Activated naive CD8-positive, alpha-beta T cell treated with anti-CD3 and anti-CD28 coated beads, Interleukin-2, amount 50 U/mL, for 24 hours (primary cell): ENCODE data around the gene LRRC71.
"Not testable (repeated sequence)": the region's sequence is repeated elsewhere in the genome, so short reads cannot be mapped to it uniquely, and the experiment has no call there.

Experiments used
- ATAC-seq: fragments of 150-1000 bp; cut with Tn5 transposase; one replicate; pipeline ENCODE4 v1.10.0; 2021
- DNase-seq: peaks from one replicate; pipeline ENCODE4 v3.0.0; 2021
- H3K27ac Mint-ChIP-seq: one replicate; pipeline ENCODE4 v1.8.0; 2021; ENCODE audit warnings: mild to moderate bottlenecking, mixed read lengths
- H3K27me3 Mint-ChIP-seq: one replicate; pipeline ENCODE4 v1.8.0; 2021; ENCODE audit warnings: mixed read lengths
- H3K36me3 Mint-ChIP-seq: one replicate; pipeline ENCODE4 v1.8.0; 2021; ENCODE audit warnings: low read depth, mixed read lengths
- H3K4me1 Mint-ChIP-seq: one replicate; pipeline ENCODE4 v1.8.0; 2021; ENCODE audit warnings: mixed read lengths
- H3K4me3 Mint-ChIP-seq: one replicate; pipeline ENCODE4 v1.8.0; 2021; ENCODE audit warnings: mild to moderate bottlenecking, moderate library complexity, mixed read lengths
- H3K9me3 Mint-ChIP-seq: one replicate; pipeline ENCODE4 v1.8.0; 2021; ENCODE audit warnings: mixed read lengths

Gene LRRC71

DNA sequence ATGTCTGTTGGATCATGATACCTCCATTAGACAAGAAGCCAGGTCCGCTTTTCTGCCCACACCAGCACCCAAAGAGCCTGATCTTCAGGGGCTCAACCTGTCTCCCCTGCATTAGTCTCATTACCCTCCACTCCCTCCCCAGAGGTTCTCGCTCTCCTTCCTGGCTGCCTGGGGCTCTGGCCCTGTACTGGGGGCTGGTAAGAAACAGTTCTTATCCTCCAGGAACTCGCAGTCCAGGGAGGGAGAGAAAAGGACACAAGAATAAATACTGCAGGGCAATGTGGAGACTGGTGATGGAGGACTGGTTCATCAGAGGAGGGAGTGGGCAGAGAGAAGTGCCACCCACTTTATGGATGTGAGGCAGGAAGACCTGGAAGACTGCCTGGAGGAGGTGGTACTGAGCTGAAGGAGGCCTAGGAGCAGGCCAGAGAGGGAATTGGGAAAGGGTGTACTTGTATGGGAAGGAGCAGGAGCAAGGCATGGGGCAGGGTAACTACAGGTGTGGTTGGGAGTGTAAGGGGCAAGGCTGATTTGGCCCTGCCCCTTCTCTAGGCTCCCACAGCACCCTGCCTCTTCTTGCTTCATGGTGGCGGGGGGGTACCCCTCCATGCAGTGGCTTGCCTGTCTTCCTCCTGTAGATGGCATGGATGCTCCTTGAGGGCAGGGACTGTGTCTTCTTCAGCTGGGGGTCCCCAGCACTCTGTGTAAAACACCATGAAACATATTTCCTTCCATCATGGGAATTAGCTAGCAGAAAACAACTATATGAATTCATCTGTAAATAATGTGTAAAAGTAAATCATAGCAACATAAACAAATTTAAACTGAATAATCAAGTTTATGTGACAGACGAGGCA lies 5.0 kb downstream of the LRRC71 start:
- Mint-ChIP-seq H3K4me1 (peaks cover 34% of the 10 kb centered on the region), H3K27me3 (peaks cover 86% of the 10 kb centered on the region), H3K4me3 (no peak overlapping the region), H3K36me3 (no peaks in the 10 kb centered on the region), H3K27ac (no peak overlapping the region), H3K9me3 (no peaks in the 10 kb centered on the region)
- DNase-seq (no peak), ATAC-seq (no peak)

DNA sequence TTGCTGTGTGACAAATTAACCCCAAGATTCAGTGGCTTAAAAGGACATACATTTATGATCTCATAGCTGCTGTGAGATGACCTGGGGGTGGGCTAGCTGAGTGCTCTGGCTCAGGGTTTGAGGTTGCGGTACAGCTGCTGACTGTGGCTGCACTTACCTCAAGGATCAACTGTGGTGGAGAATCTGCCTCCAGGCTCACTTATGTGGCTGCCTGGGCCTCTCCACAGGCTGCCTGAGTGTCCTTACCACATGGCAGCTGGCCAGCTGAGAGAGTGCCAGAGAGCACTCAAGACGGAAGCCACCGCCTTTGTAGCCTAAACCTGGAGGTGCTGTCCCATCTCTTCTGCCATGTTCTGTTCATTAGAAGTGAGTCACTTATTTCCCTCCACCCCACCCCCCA lies 5.7 kb downstream of the LRRC71 start:
- DNase-seq = peak; percentile 76
- H3K36me3 Mint-ChIP-seq = no peaks in the 10 kb centered on the region
- H3K27me3 Mint-ChIP-seq = peaks cover 85% of the 10 kb centered on the region

DNA sequence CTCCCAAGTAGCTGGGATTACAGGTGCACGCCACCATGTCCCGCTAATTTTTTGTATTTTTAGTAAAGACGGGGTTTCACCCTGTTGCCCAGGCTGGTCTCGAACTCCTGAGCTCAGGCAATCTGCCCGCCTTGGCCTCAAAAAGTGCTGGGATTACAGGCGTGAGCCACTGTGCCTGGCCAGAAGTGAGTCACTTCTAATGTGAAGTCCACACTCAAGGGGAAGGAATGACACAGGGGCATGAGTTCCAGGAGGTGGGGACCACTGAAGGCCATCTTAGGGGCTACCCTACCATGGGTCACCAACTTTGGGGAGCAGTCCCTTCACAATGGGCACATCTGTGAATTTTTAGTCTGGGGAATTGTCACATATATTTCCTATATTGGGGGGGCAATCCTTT lies 6.3 kb downstream of the LRRC71 start:
- not testable (repeated sequence) for ATAC-seq, H3K27ac Mint-ChIP-seq, H3K36me3 Mint-ChIP-seq, H3K4me3 Mint-ChIP-seq, DNase-seq, H3K9me3 Mint-ChIP-seq
- Mint-ChIP-seq H3K27me3 (peaks cover 84% of the 10 kb centered on the region), H3K4me1 (peaks cover 38% of the 10 kb centered on the region)

More for the DNA sequence above, 5.7 kb downstream of the LRRC71 start:
- Mint-ChIP-seq H3K9me3 (no peaks in the 10 kb centered on the region), H3K4me3 (no peak overlapping the region), H3K4me1 (peaks cover 34% of the 10 kb centered on the region), H3K27ac (peak overlapping the region; percentile 87)
- peak; percentile 87 for ATAC-seq

DNA sequence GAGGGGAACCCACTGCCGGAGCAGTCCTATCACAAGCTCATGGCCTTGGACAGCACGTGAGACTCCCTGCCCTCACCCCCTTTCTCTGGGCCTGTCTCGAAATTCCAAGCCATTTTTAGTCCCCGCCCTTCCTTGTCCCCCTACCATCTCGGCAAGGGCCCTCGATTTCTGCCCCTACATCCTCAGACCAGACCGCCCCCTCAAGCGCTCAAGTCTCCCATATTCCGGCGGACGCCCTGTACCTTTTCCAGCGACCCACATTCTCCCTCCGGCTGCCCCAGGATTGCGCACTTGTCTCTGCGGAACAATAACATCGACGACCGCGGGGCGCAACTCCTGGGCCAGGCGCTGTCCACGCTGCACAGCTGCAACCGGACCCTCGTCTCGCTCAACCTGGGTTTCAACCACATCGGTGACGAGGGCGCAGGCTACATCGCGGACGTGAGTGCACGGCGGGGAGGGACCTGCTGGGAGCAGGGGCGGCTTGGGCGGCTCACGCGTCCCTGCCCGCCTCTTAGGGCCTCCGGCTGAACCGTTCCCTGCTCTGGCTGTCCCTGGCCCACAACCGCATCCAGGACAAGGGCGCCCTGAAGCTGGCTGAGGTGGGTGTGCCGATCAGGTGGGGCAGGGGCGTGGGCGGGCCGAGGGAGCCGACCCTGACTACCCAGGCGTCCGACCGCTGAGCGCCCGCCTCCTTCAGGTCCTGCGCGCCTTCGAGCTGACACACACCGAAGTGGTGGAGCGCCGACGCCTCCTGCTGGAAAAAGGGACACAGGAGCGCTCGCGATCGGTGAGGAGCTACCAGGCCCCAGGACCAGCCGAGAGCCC lies 7.0 kb downstream of the LRRC71 start:
- no peak overlapping the region for H3K4me3 Mint-ChIP-seq
- H3K36me3 Mint-ChIP-seq = no peaks in the 10 kb centered on the region
- peaks cover 77% of the 10 kb centered on the region for H3K27me3 Mint-ChIP-seq
- peak; percentile 80 for DNase-seq
- ATAC-seq = peak; percentile 45
- peaks cover 38% of the 10 kb centered on the region for H3K4me1 Mint-ChIP-seq
- H3K9me3 Mint-ChIP-seq = no peaks in the 10 kb centered on the region
- H3K27ac Mint-ChIP-seq = no peak overlapping the region

DNA sequence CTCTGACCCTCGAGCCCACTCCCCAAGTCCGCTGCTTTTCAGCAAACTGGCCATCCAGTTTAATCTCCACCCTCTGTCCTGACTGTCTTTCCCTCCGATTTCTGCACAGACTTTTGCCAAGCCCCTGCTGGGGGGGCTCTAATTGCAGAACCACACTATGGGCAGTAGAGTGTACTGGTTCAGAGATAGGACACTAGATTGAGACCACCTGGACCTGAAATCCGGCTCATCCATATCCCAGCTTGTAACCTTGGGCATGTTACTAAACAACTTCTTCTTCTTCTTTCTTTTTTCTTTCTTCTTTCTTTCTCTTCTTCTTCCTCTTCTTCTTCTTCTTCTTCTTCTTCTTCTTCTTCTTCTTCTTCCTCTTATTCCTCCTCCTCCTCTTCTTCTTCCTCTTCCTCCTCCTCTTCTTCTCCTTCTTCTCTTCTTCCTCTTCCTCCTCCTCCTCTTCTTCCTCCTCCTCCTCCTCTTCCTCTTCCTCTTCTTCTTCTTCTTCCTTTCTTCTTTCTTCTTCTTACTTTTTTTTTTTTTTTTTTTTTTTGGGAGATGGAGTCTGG lies 7.7 kb downstream of the LRRC71 start:
- Mint-ChIP-seq H3K4me3 (no peak overlapping the region), H3K36me3 (no peaks in the 10 kb centered on the region), H3K9me3 (no peaks in the 10 kb centered on the region), H3K27me3 (peaks cover 71% of the 10 kb centered on the region), H3K4me1 (peaks cover 38% of the 10 kb centered on the region), H3K27ac (no peak overlapping the region)
- no peak for DNase-seq
- no peak for ATAC-seq

DNA sequence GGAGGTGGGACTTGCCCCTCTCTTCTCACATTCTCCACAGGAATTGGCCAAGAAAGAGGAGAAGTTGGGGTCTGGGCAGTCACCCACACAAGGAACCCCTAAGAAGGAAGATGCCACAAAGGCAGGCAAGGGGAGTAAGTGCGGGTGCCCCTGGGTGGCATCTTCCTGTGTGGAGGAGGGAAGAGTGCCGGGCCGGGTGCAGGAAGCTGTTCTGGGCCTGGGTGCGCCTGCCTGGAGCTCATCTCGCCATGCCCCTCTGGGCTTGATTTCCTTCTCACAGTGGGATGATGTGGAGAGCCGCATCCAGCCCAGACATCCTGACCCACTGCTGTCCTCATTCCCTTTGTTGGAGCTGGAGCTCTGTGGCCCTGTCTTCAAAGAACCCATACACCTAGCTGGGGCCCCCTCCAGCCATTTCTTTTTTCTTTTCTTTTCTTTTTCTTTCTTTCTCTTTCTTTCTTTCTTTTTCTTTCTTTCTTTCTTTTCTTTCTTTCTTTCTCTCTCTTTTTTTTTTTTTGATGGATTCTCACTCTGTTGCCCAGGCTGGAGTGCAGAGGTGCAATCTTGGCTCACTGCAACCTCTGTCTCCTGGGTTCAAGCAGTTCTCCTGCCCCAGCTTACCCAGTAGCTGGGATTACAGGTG lies 9.3 kb downstream of the LRRC71 start:
- Mint-ChIP-seq H3K9me3 (no peaks in the 10 kb centered on the region), H3K36me3 (no peaks in the 10 kb centered on the region), H3K27me3 (peaks cover 59% of the 10 kb centered on the region), H3K4me1 (peaks cover 32% of the 10 kb centered on the region), H3K27ac (no peak overlapping the region), H3K4me3 (no peak overlapping the region)
- ATAC-seq (no peak), DNase-seq (no peak)

DNA sequence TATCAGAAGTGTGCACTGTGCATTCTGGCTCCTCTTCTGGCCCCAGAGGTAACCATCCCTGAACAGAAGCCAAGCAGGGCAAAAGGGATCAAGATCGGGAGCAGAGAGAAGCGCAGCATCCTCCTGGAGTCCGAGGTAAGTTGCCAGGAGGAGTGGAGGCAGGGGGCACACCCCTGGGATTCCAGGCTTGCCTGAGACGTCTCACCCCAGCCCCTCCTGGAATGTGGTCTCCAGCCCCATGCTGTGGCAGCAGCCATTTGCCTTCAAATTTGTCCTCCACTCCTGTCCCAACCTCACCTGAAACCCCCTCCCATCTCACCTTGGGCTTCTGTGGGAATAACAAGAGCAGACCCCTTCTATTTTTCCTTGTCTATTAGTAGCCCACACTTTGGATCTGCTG lies 10.1 kb downstream of the LRRC71 start:
- ATAC-seq (no peak), DNase-seq (no peak)
- peaks cover 28% of the 10 kb centered on the region for H3K4me1 Mint-ChIP-seq
- H3K36me3 Mint-ChIP-seq = no peaks in the 10 kb centered on the region
- peaks cover 52% of the 10 kb centered on the region for H3K27me3 Mint-ChIP-seq
- no peak overlapping the region for H3K4me3 Mint-ChIP-seq
- no peaks in the 10 kb centered on the region for H3K9me3 Mint-ChIP-seq
- H3K27ac Mint-ChIP-seq = no peak overlapping the region

DNA sequence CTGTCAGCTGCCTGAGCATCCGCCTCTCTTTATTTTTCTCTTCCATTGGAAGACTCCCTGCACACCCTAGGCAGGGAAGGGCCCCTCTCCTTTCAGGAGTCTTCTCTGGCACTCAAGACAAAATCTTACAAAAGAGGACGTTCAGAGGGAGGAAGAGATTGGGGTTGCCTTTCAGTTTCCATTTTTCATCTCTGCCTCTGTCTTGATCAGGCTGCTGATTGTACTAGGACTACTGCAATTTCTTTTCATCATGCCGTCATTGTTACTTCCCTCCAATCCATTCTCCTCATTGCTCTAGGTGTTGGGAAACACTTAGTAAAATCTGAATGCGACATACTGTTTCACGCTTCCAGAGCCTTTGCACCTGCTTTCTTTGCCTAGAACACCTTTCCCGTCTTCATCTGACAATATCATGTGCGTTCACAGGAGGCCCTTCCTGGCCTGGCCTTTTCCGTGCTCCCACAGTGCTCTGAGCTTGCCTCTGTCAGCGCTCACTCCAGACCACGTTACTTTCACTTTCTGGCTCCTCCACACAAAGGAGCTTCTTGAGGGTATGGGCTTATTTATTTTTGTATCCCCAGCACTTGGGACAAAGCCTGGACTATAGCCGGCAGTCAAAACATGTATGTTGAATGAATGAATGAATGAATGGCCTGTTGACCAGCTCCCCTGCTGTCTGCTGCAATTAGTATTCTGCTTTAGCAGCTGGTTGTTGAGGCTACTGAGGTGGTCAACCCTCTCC lies 10.9 kb downstream of the LRRC71 start:
- H3K4me3 Mint-ChIP-seq = no peak overlapping the region
- peaks cover 43% of the 10 kb centered on the region for H3K27me3 Mint-ChIP-seq
- DNase-seq = no peak
- no peaks in the 10 kb centered on the region for H3K9me3 Mint-ChIP-seq
- peaks cover 20% of the 10 kb centered on the region for H3K4me1 Mint-ChIP-seq
- H3K36me3 Mint-ChIP-seq = no peaks in the 10 kb centered on the region
- no peak overlapping the region for H3K27ac Mint-ChIP-seq
- ATAC-seq = no peak

DNA sequence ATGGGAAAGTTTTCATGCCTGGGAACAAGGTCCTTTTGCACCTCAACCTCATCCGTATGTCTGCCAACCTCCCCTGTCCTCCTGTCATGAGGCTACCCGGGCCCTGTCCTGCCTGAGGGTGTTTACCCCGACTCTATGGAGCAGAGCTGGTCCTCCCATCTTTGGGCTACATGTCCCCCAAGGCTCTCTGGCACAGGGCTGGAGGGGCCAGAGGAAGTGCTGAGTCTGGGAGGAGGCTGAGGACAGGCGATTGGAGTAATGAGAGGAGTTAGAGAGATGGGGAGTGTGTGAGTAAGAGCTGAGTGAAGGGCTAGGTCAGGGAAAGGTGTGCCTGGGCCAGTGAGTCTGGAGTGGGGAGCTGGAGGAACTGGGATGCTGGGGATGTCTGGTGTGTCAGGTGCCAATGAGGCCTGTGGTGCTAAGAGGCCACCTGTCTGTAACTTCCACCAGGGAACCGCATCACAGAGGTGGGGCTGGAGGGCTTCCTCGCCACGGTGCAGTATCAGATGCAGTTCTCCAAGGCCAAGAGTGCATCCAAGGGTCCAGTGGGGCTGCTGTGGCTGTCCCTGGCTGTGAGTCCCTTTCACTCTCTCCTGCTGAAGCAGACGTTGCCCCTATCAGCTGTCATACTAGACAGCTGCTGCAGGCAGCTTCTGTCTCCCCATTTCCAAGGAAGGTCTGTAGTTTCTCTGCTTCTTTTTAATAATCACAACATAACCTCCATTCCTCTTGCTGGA lies 11.7 kb downstream of the LRRC71 start:
- H3K4me1 Mint-ChIP-seq = peaks cover 12% of the 10 kb centered on the region
- no peaks in the 10 kb centered on the region for H3K9me3 Mint-ChIP-seq
- H3K27ac Mint-ChIP-seq = no peak overlapping the region
- no peak overlapping the region for H3K4me3 Mint-ChIP-seq
- no peak for DNase-seq
- peaks cover 37% of the 10 kb centered on the region for H3K27me3 Mint-ChIP-seq
- no peaks in the 10 kb centered on the region for H3K36me3 Mint-ChIP-seq
- ATAC-seq = no peak

DNA sequence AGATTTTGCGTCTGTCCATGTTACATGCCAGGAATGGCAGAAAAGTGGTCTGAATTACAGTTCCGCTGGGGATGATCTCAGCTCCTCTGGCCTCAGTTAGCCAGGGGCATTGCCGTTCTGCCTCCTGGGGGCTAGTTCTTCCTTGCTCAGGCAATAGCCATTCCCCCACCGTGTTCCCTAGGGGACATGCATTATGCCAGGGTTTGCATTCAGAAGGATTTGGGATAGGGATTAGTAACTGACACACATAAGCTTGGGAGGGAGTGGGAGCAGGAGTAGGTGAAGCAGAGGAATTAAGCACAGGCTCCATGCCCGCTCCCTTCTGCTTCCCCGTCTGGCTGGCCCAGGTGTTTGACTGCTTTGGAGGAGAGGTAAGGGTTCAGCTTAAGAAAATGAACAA lies 12.7 kb downstream of the LRRC71 start:
- H3K36me3 Mint-ChIP-seq = no peaks in the 10 kb centered on the region
- peaks cover 30% of the 10 kb centered on the region for H3K27me3 Mint-ChIP-seq
- H3K9me3 Mint-ChIP-seq = no peaks in the 10 kb centered on the region
- H3K4me1 Mint-ChIP-seq = peaks cover 5% of the 10 kb centered on the region
- ATAC-seq (no peak), DNase-seq (no peak)
- H3K4me3 Mint-ChIP-seq = no peak overlapping the region
- no peak overlapping the region for H3K27ac Mint-ChIP-seq

DNA sequence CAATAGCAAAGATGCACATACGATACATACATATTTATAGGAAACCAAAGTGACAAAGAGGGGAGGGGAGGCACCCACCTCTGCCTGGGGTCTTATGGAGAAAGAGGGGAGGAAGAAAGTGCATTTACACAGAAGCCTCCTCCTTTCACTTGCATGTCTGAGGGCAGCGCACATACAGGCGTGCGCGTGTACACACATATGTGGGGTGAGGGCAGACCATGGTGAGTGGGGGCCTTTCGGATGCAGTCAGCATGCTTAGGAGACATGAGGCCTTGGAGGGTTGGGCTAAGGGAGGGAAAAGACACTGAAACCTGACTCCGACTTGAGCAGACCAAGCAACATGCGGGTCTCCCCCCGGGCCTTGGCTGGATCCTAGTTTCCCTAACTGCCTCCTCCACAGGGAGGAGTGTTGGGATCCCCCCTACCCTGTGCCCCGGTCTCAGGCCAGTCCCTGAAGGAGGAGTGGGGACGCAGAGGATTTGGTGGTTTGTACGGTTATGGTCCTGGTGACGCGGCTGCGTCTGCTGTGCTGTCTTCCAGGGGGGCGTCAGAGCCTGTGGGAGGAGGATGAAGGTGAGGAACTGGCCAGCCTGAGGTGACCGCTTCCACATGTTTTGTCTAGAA lies 15.2 kb downstream of the LRRC71 start:
- Mint-ChIP-seq H3K27me3 (peaks cover 10% of the 10 kb centered on the region), H3K4me3 (no peak overlapping the region), H3K9me3 (no peaks in the 10 kb centered on the region), H3K27ac (no peak overlapping the region), H3K4me1 (peaks cover 3% of the 10 kb centered on the region), H3K36me3 (no peaks in the 10 kb centered on the region)
- ATAC-seq = no peak
- DNase-seq = no peak

DNA sequence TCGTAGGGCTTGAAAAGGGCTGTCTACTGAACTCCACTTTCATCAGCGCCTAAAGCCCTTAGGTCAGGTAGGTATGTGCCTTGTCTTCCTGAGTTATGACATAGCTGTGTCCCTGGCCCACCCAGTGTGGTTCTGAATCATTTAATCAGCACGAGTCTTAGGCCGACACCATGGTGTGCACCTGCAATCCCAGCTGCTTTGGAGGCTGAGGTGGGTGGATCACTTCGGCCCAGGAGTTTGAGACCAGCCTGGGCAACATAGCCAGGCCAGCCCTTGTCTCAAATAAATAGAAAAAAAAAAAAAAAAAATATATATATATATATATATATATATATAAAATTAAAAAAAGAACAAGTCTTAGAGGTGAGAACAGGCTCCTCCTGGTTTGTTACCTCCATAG lies 15.8 kb downstream of the LRRC71 start:
- H3K27ac Mint-ChIP-seq = no peak overlapping the region
- peaks cover 3% of the 10 kb centered on the region for H3K4me1 Mint-ChIP-seq
- H3K9me3 Mint-ChIP-seq = no peaks in the 10 kb centered on the region
- no peak overlapping the region for H3K4me3 Mint-ChIP-seq
- no peak for DNase-seq
- H3K36me3 Mint-ChIP-seq = no peaks in the 10 kb centered on the region
- H3K27me3 Mint-ChIP-seq = peaks cover 4% of the 10 kb centered on the region
- no peak for ATAC-seq

DNA sequence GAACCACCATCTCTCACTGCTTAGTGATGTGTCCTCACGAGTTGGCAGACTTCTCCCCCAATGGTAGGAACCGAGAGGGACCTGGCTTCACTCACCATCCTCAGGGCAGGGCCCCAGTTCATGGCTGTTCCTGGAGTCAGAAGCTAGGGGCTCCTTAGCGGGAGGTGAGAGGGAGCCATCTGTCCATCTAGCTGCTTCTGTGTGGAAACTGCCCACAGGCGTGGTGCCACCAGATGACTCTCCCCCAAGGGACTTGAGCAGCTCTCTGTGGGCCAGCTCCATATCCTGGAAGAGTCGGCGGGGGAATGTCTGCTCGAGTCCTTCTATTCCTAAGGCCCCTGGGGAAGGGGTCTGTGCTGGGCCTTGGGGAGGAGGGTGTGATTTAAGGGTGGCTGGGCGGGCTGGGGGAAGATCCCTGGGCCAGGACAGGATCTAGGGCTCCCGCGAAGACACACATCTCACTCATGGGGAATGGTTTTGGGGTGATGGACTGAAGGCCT lies 16.3 kb downstream of the LRRC71 start:
- H3K27me3 Mint-ChIP-seq = no peaks in the 10 kb centered on the region

More for the DNA sequence above, 16.3 kb downstream of the LRRC71 start:
- DNase-seq = no peak
- H3K4me3 Mint-ChIP-seq = no peak overlapping the region
- no peaks in the 10 kb centered on the region for H3K9me3 Mint-ChIP-seq
- no peaks in the 10 kb centered on the region for H3K4me1 Mint-ChIP-seq
- ATAC-seq = no peak
- H3K27ac Mint-ChIP-seq = no peak overlapping the region
- H3K36me3 Mint-ChIP-seq = no peaks in the 10 kb centered on the region
